ENCODE data around the gene C17orf100. TPM values are rescaled to one million over a fixed set of nuclear protein-coding genes. Genes with fewer than 3 reads are reported as not detected.
A peak's percentile ranks its signal among the peaks of the same experiment; 100 is the strongest.

The C17orf100 gene
- polyA plus RNA-seq, 2 of the 4 experiments (the other 2 are of a cell fraction): 3.1 to 4.1 TPM

DNA sequence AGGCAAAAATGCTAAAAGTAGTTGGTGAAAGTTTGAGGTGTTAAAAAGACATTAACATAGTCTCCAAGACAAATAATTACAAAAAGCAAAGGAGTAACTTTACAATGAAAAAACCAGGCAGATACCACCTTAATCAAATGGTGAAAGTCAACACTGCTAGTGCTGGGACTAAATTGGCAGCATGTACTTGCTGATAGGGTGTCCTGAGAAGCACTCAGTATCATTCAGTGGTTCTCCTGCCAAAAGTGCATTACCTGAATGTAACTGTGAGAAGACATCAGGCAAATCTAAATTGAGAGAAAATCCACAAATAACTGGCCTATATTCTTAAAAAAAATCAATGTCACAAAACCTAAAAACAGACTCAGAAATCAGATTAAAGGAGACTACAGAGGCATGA is 19.0 kb upstream of the C17orf100 start:
- Histone ChIP-seq H3K4me2 (no peak overlapping the region), H3K9me3 (no peaks in the 10 kb centered on the region), H3K27ac (no peak overlapping the region), H3K4me1 (peaks cover 3% of the 10 kb centered on the region; the same call in 2 of the 3 replicates), H3K4me3 (no peak overlapping the region)
- no peak for ATAC-seq
- no peak for TF ChIP-seq JUNB (IDR thresholded peaks at IDR 0.05)
- no peak for TF ChIP-seq EHF (CRISPR knock-in tag; IDR thresholded peaks at IDR 0.05)
- TF ChIP-seq HOXB13 (CRISPR knock-in tag; IDR thresholded peaks at IDR 0.05; ENCODE audit: low read depth): no peak
- TF ChIP-seq HMGXB4 (CRISPR knock-in tag; IDR thresholded peaks at IDR 0.05; ENCODE audit: borderline replicate concordance): no peak
- TF ChIP-seq, protein P1, sequence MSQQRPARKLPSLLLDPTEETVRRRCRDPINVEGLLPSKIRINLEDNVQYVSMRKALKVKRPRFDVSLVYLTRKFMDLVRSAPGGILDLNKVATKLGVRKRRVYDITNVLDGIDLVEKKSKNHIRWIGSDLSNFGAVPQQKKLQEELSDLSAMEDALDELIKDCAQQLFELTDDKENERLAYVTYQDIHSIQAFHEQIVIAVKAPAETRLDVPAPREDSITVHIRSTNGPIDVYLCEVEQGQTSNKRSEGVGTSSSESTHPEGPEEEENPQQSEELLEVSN (IDR thresholded peaks at IDR 0.05; ENCODE audit: borderline replicate concordance, low read depth): no peak
- TF ChIP-seq GATA3 (IDR thresholded peaks at IDR 0.05; ENCODE audit: borderline replicate concordance): no peak
- TF ChIP-seq, protein P2, sequence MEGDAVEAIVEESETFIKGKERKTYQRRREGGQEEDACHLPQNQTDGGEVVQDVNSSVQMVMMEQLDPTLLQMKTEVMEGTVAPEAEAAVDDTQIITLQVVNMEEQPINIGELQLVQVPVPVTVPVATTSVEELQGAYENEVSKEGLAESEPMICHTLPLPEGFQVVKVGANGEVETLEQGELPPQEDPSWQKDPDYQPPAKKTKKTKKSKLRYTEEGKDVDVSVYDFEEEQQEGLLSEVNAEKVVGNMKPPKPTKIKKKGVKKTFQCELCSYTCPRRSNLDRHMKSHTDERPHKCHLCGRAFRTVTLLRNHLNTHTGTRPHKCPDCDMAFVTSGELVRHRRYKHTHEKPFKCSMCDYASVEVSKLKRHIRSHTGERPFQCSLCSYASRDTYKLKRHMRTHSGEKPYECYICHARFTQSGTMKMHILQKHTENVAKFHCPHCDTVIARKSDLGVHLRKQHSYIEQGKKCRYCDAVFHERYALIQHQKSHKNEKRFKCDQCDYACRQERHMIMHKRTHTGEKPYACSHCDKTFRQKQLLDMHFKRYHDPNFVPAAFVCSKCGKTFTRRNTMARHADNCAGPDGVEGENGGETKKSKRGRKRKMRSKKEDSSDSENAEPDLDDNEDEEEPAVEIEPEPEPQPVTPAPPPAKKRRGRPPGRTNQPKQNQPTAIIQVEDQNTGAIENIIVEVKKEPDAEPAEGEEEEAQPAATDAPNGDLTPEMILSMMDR (IDR thresholded peaks at IDR 0.05): no peak
- TF ChIP-seq BHLHE40 (IDR thresholded peaks at IDR 0.05; ENCODE audit: low read depth, low read length): no peak
- TF ChIP-seq ZC3H11A (IDR thresholded peaks at IDR 0.05): no peak
- TF ChIP-seq EP300 (IDR thresholded peaks at IDR 0.05): no peak
- no peak for TF ChIP-seq TFCP2L1 (CRISPR knock-in tag; IDR thresholded peaks at IDR 0.05)
- no peak for TF ChIP-seq HOXA7 (CRISPR knock-in tag; IDR thresholded peaks at IDR 0.05)
- TF ChIP-seq, protein P3, sequence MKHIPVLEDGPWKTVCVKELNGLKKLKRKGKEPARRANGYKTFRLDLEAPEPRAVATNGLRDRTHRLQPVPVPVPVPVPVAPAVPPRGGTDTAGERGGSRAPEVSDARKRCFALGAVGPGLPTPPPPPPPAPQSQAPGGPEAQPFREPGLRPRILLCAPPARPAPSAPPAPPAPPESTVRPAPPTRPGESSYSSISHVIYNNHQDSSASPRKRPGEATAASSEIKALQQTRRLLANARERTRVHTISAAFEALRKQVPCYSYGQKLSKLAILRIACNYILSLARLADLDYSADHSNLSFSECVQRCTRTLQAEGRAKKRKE (CRISPR knock-in tag; IDR thresholded peaks at IDR 0.05; ENCODE audit: low read depth): no peak
- no peak for TF ChIP-seq POLR2AphosphoS2 (conservative IDR thresholded peaks at IDR 0.05; ENCODE audit: low read length)
- TF ChIP-seq FOSB (CRISPR knock-in tag; IDR thresholded peaks at IDR 0.05): no peak
- TF ChIP-seq MAFK (IDR thresholded peaks at IDR 0.05; ENCODE audit: partially characterized antibody): no peak
- TF ChIP-seq MAZ (IDR thresholded peaks at IDR 0.05; ENCODE audit: borderline replicate concordance, low read depth, low read length): no peak
- no peak for TF ChIP-seq NR3C1 (IDR thresholded peaks at IDR 0.05)
- CTCF ChIA-PET: no interaction called here
- POLR2A ChIA-PET: no interaction called here
- DNase-seq (ENCODE audit: low read depth in 1 of 2, low spot score in 1 of 2): no peak
- no peak for FAIRE-seq

DNA sequence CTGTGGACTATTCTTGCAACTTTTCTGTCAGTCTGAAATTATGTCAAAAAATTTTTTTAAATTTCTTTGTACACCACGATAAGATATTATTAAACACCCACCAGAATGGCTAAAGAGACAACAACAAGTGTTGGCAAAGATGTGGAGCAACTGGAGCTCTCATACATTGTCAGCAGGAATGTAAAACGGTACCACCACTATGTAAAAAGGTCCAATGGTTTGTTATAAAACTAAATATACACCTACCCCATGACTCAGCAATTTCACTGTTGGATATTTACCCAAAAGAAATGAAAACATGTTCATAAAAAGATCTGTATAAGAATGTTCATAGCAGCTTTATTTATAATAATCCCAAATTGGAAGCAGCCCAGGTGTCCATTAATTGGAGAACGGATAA is 18.3 kb upstream of the C17orf100 start:
- no peak for DNase-seq (ENCODE audit: low read depth in 1 of 2, low spot score in 1 of 2)
- FAIRE-seq: peak; percentile 49

More for the DNA sequence above, 18.3 kb upstream of the C17orf100 start:
- no peak overlapping the region for H3K4me3 ChIP-seq
- no peak for ATAC-seq
- H3K4me1 ChIP-seq: no peaks in the 10 kb centered on the region
- no peak overlapping the region for H3K27ac ChIP-seq
- H3K9me3 ChIP-seq: no peaks in the 10 kb centered on the region
- WGBS (ENCODE audit: missing lambda C conversion rate): 93% methylated on average over 3 of the region's 3 CpGs
- no peak overlapping the region for H3K4me2 ChIP-seq
- ChIA-PET CTCF (no interaction called here), POLR2A (no interaction called here)
- no peak for TF ChIP-seq EP300 (IDR thresholded peaks at IDR 0.05)
- TF ChIP-seq ZFP36 (IDR thresholded peaks at IDR 0.05; ENCODE audit: borderline replicate concordance, partially characterized antibody): peak; percentile 88
- no peak for TF ChIP-seq SREBF2 (IDR thresholded peaks at IDR 0.05)
- TF ChIP-seq NFE2L2 (conservative IDR thresholded peaks at IDR 0.05; ENCODE audit: low read length): peak; percentile 97
- TF ChIP-seq HOXB5 (CRISPR knock-in tag; IDR thresholded peaks at IDR 0.05): no peak
- no peak for TF ChIP-seq CEBPB (IDR thresholded peaks at IDR 0.05)
- TF ChIP-seq PBX3 (IDR thresholded peaks at IDR 0.05): no peak
- no peak for TF ChIP-seq MYC (IDR thresholded peaks at IDR 0.05; ENCODE audit: borderline replicate concordance, low read length)
- TF ChIP-seq, protein P4, sequence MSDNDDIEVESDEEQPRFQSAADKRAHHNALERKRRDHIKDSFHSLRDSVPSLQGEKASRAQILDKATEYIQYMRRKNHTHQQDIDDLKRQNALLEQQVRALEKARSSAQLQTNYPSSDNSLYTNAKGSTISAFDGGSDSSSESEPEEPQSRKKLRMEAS (IDR thresholded peaks at IDR 0.05): no peak
- TF ChIP-seq MAFK (IDR thresholded peaks at IDR 0.05; ENCODE audit: partially characterized antibody): peak; percentile 95
- TF ChIP-seq, protein P5, sequence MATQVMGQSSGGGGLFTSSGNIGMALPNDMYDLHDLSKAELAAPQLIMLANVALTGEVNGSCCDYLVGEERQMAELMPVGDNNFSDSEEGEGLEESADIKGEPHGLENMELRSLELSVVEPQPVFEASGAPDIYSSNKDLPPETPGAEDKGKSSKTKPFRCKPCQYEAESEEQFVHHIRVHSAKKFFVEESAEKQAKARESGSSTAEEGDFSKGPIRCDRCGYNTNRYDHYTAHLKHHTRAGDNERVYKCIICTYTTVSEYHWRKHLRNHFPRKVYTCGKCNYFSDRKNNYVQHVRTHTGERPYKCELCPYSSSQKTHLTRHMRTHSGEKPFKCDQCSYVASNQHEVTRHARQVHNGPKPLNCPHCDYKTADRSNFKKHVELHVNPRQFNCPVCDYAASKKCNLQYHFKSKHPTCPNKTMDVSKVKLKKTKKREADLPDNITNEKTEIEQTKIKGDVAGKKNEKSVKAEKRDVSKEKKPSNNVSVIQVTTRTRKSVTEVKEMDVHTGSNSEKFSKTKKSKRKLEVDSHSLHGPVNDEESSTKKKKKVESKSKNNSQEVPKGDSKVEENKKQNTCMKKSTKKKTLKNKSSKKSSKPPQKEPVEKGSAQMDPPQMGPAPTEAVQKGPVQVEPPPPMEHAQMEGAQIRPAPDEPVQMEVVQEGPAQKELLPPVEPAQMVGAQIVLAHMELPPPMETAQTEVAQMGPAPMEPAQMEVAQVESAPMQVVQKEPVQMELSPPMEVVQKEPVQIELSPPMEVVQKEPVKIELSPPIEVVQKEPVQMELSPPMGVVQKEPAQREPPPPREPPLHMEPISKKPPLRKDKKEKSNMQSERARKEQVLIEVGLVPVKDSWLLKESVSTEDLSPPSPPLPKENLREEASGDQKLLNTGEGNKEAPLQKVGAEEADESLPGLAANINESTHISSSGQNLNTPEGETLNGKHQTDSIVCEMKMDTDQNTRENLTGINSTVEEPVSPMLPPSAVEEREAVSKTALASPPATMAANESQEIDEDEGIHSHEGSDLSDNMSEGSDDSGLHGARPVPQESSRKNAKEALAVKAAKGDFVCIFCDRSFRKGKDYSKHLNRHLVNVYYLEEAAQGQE (IDR thresholded peaks at IDR 0.05): no peak
- no peak for TF ChIP-seq NPAS2 (CRISPR knock-in tag; IDR thresholded peaks at IDR 0.05; ENCODE audit: borderline replicate concordance)
- TF ChIP-seq HDAC2 (IDR thresholded peaks at IDR 0.05): no peak
- TF ChIP-seq, protein P3 (CRISPR knock-in tag; IDR thresholded peaks at IDR 0.05; ENCODE audit: low read depth): no peak
